ENCODE results near the gene SYTL1. TPM values are rescaled to one million over a fixed set of nuclear protein-coding genes. Genes with fewer than 3 reads are reported as not detected.

SYTL1 gene
- polyA plus RNA-seq, 2 donors = 136 to 302 TPM

GRCh38 chr1:27342778-27343638 is 1.2 kb downstream of the SYTL1 start:
- WGBS, 2 donors = 29 to 30% methylated on average over 26 to 31 of the region's 31 CpGs
- H3K36me3 ChIP-seq (ENCODE audit: control insufficient read depth in 2 of 2, insufficient read depth in 2 of 2, low read length in 1 of 2) = peaks cover 0 to 18% of the 10 kb centered on the region in 2 donors
- H3K27ac ChIP-seq (ENCODE audit: low read depth in 2 of 2, low read length in 1 of 2) = peak overlapping the region; percentile 98 to 99
- peaks cover 0 to 17% of the 10 kb centered on the region in 2 donors for H3K4me1 ChIP-seq (ENCODE audit: control insufficient read depth in 2 of 2, insufficient read depth in 2 of 2, low read length in 1 of 2)
- no peaks in the 10 kb centered on the region for H3K9me3 ChIP-seq (ENCODE audit: control insufficient read depth in 2 of 2, insufficient read depth in 1 of 2, low read depth in 1 of 2, low read length in 1 of 2)
- H3K4me3 ChIP-seq (ENCODE audit: low read depth in 1 of 2, low read length in 2 of 2) = peak overlapping the region; percentile 84 to 88
- H3K27me3 ChIP-seq (ENCODE audit: control insufficient read depth in 1 of 2, insufficient read depth in 2 of 2, low read length in 2 of 2) = no peaks in the 10 kb centered on the region

DNA sequence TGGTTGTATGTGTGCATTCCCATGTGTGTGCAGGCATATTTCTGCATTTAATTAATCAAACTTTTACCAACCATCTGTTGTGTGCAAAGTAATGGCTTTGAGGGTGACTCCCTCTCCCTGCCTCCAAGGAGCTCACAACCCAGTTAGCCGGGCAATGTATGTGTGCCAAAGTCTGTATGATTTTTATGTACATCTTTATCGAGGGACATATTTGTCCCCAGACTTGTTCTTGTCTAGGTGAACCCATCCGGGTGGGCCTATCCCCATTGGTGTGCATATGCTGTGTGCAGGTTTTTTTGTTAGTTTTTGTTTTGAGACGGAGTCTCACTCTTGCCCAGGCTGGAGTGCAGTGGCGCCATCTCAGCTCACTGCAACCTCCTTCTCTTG is 1.8 kb downstream of the SYTL1 start:
- no peaks in the 10 kb centered on the region for H3K9me3 ChIP-seq (ENCODE audit: control insufficient read depth in 2 of 2, insufficient read depth in 1 of 2, low read depth in 1 of 2, low read length in 1 of 2)
- H3K36me3 ChIP-seq (ENCODE audit: control insufficient read depth in 2 of 2, insufficient read depth in 2 of 2, low read length in 1 of 2) = peaks cover 0 to 16% of the 10 kb centered on the region in 2 donors
- H3K27me3 ChIP-seq (ENCODE audit: control insufficient read depth in 1 of 2, insufficient read depth in 2 of 2, low read length in 2 of 2) = no peaks in the 10 kb centered on the region
- peaks cover 0 to 17% of the 10 kb centered on the region in 2 donors for H3K4me1 ChIP-seq (ENCODE audit: control insufficient read depth in 2 of 2, insufficient read depth in 2 of 2, low read length in 1 of 2)
- H3K27ac ChIP-seq (ENCODE audit: low read depth in 2 of 2, low read length in 1 of 2) = peak overlapping the region; percentile 98 to 99
- H3K4me3 ChIP-seq (ENCODE audit: low read depth in 1 of 2, low read length in 2 of 2) = peak overlapping the region; percentile 84 to 88
- WGBS, 2 donors = 37 to 42% methylated on average over 5 of the region's 5 CpGs

- Histone ChIP-seq H3K4me3 (ENCODE audit: low read depth in 1 of 2, low read length in 2 of 2) (peak overlapping the region in 1 of 2 donors; percentile 7), H3K27ac (ENCODE audit: low read depth in 2 of 2, low read length in 1 of 2) (peak overlapping the region in 1 of 2 donors; percentile 59), H3K4me1 (ENCODE audit: control insufficient read depth in 2 of 2, insufficient read depth in 2 of 2, low read length in 1 of 2) (peaks cover 0 to 32% of the 10 kb centered on the region in 2 donors), H3K27me3 (ENCODE audit: control insufficient read depth in 1 of 2, insufficient read depth in 2 of 2, low read length in 2 of 2) (no peaks in the 10 kb centered on the region), H3K9me3 (ENCODE audit: control insufficient read depth in 2 of 2, insufficient read depth in 1 of 2, low read depth in 1 of 2, low read length in 1 of 2) (no peaks in the 10 kb centered on the region), H3K36me3 (ENCODE audit: control insufficient read depth in 2 of 2, insufficient read depth in 2 of 2, low read length in 1 of 2) (peaks cover 0 to 22% of the 10 kb centered on the region in 2 donors)
- 70 to 76% methylated on average over 10 to 12 of the region's 12 CpGs for WGBS, 2 donors
Measured at GRCh38 chr1:27345272-27345671, 3.5 kb downstream of the SYTL1 start.

DNA sequence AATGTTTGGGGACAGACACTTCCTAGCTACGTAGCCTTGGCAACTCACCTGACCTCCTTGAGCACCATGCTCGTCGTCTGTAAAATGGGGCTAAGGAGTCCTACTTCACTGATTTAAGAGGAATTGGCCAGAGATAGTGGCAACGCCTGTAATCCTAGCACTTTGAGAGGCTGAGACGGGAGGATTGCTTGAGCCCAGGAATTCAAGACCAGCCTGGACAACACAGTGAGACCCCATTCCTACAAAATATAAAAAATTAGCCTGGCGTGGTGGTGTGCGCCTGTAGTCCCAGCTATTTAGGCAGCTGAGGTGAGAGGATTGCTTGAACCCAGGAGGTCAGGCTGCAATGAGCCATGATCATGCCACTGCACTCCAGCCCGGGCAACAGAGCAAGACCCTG is 4.5 kb downstream of the SYTL1 start:
- Histone ChIP-seq H3K4me1 (ENCODE audit: control insufficient read depth in 2 of 2, insufficient read depth in 2 of 2, low read length in 1 of 2) (peaks cover 0 to 39% of the 10 kb centered on the region in 2 donors), H3K9me3 (ENCODE audit: control insufficient read depth in 2 of 2, insufficient read depth in 1 of 2, low read depth in 1 of 2, low read length in 1 of 2) (no peaks in the 10 kb centered on the region), H3K27me3 (ENCODE audit: control insufficient read depth in 1 of 2, insufficient read depth in 2 of 2, low read length in 2 of 2) (no peaks in the 10 kb centered on the region), H3K27ac (ENCODE audit: low read depth in 2 of 2, low read length in 1 of 2) (no peak overlapping the region), H3K36me3 (ENCODE audit: control insufficient read depth in 2 of 2, insufficient read depth in 2 of 2, low read length in 1 of 2) (peaks cover 0 to 30% of the 10 kb centered on the region in 2 donors), H3K4me3 (ENCODE audit: low read depth in 1 of 2, low read length in 2 of 2) (no peak overlapping the region)
- WGBS, 2 donors = 90 to 92% methylated on average over 8 of the region's 8 CpGs

GRCh38 chr1:27346991-27347624 is 5.3 kb downstream of the SYTL1 start:
- Histone ChIP-seq H3K4me1 (ENCODE audit: control insufficient read depth in 2 of 2, insufficient read depth in 2 of 2, low read length in 1 of 2) (peaks cover 0 to 34% of the 10 kb centered on the region in 2 donors), H3K27me3 (ENCODE audit: control insufficient read depth in 1 of 2, insufficient read depth in 2 of 2, low read length in 2 of 2) (no peaks in the 10 kb centered on the region), H3K9me3 (ENCODE audit: control insufficient read depth in 2 of 2, insufficient read depth in 1 of 2, low read depth in 1 of 2, low read length in 1 of 2) (no peaks in the 10 kb centered on the region), H3K36me3 (ENCODE audit: control insufficient read depth in 2 of 2, insufficient read depth in 2 of 2, low read length in 1 of 2) (peaks cover 0 to 30% of the 10 kb centered on the region in 2 donors), H3K4me3 (ENCODE audit: low read depth in 1 of 2, low read length in 2 of 2) (no peak overlapping the region), H3K27ac (ENCODE audit: low read depth in 2 of 2, low read length in 1 of 2) (peak overlapping the region; percentile 1 to 79)
- WGBS, 2 donors = 65 to 76% methylated on average over 13 to 14 of the region's 14 CpGs

- Histone ChIP-seq H3K36me3 (ENCODE audit: control insufficient read depth in 2 of 2, insufficient read depth in 2 of 2, low read length in 1 of 2) (peaks cover 0 to 37% of the 10 kb centered on the region in 2 donors), H3K4me1 (ENCODE audit: control insufficient read depth in 2 of 2, insufficient read depth in 2 of 2, low read length in 1 of 2) (peaks cover 0 to 34% of the 10 kb centered on the region in 2 donors), H3K27me3 (ENCODE audit: control insufficient read depth in 1 of 2, insufficient read depth in 2 of 2, low read length in 2 of 2) (no peaks in the 10 kb centered on the region), H3K4me3 (ENCODE audit: low read depth in 1 of 2, low read length in 2 of 2) (peak overlapping the region; percentile 29 to 30), H3K27ac (ENCODE audit: low read depth in 2 of 2, low read length in 1 of 2) (peak overlapping the region; percentile 79 to 94), H3K9me3 (ENCODE audit: control insufficient read depth in 2 of 2, insufficient read depth in 1 of 2, low read depth in 1 of 2, low read length in 1 of 2) (no peaks in the 10 kb centered on the region)
- WGBS, 2 donors = 19 to 22% methylated on average over 40 to 51 of the region's 51 CpGs
Measured at GRCh38 chr1:27348861-27349783, 7.3 kb downstream of the SYTL1 start.

- peak overlapping the region; percentile 79 to 94 for H3K27ac ChIP-seq (ENCODE audit: low read depth in 2 of 2, low read length in 1 of 2)
- H3K36me3 ChIP-seq (ENCODE audit: control insufficient read depth in 2 of 2, insufficient read depth in 2 of 2, low read length in 1 of 2) = peaks cover 0 to 35% of the 10 kb centered on the region in 2 donors
- peak overlapping the region; percentile 29 to 30 for H3K4me3 ChIP-seq (ENCODE audit: low read depth in 1 of 2, low read length in 2 of 2)
Measured at GRCh38 chr1:27349784-27350662, 8.2 kb downstream of the SYTL1 start.

DNA sequence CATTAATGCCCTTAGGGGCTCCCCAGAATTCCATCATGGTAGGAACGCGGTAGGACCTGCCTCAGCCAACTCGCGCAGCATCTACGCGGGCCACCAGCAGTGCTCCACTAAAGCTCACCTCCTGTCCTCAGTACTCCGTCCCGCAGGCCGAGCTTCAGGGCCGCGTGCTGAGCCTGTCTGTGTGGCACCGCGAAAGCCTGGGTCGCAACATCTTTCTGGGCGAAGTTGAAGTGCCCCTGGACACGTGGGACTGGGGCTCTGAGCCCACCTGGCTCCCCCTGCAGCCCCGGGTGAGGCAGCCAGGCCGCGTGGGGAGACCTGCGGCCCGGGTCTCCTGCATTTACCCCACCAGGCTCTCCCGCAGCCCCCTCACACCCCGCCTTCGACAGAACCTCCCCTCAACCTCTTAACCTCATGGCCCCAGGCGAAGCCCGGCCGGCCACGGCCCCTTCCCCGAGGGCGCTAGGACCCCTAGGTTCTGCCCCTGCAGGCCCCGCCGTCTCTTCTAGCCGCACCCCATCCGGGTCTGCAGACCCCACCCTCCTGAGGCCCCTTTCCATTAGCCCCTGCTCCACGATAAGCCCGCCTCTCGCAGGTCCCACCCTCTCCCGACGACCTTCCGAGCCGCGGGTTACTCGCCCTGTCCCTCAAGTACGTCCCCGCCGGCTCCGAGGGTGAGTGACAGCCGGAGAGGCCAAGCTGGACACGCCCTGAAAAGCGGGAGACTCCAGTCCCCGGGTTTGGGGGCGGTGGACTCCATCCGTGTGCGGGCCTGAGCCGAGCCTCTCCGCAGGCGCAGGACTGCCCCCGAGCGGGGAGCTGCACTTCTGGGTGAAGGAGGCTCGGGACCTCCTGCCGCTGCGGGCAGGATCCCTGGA is 9.1 kb downstream of the SYTL1 start:
- Histone ChIP-seq H3K27me3 (ENCODE audit: control insufficient read depth in 1 of 2, insufficient read depth in 2 of 2, low read length in 2 of 2) (no peaks in the 10 kb centered on the region), H3K27ac (ENCODE audit: low read depth in 2 of 2, low read length in 1 of 2) (peak overlapping the region; percentile 79 to 94), H3K36me3 (ENCODE audit: control insufficient read depth in 2 of 2, insufficient read depth in 2 of 2, low read length in 1 of 2) (peaks cover 0 to 41% of the 10 kb centered on the region in 2 donors), H3K9me3 (ENCODE audit: control insufficient read depth in 2 of 2, insufficient read depth in 1 of 2, low read depth in 1 of 2, low read length in 1 of 2) (no peaks in the 10 kb centered on the region), H3K4me3 (ENCODE audit: low read depth in 1 of 2, low read length in 2 of 2) (no peak overlapping the region), H3K4me1 (ENCODE audit: control insufficient read depth in 2 of 2, insufficient read depth in 2 of 2, low read length in 1 of 2) (peaks cover 0 to 29% of the 10 kb centered on the region in 2 donors)
- WGBS, 2 donors = 40 to 42% methylated on average over 59 to 62 of the region's 62 CpGs

More at GRCh38 chr1:27349784-27350662, 8.2 kb downstream of the SYTL1 start:
- 27% methylated on average over 82 to 84 of the region's 84 CpGs for WGBS, 2 donors
- Histone ChIP-seq H3K27me3 (ENCODE audit: control insufficient read depth in 1 of 2, insufficient read depth in 2 of 2, low read length in 2 of 2) (no peaks in the 10 kb centered on the region), H3K9me3 (ENCODE audit: control insufficient read depth in 2 of 2, insufficient read depth in 1 of 2, low read depth in 1 of 2, low read length in 1 of 2) (no peaks in the 10 kb centered on the region), H3K4me1 (ENCODE audit: control insufficient read depth in 2 of 2, insufficient read depth in 2 of 2, low read length in 1 of 2) (peaks cover 0 to 32% of the 10 kb centered on the region in 2 donors)
